GM23248 (cell line): ENCODE data around the gene ALG14.

Experiments used
- EZH2 ChIP-seq: fragments of 200-600 bp; sonication (generic); IDR thresholded peaks from 2 replicates; pipeline ENCODE4 v1.6.1; 2018; ENCODE audit warnings: antibody characterized with exemption, mild to moderate bottlenecking; ENCODE audit not compliant: insufficient read depth, poor library complexity, severe bottlenecking
- EZH2phosphoT487 ChIP-seq: fragments of 200-600 bp; sonication (generic); IDR thresholded peaks from 2 replicates; pipeline ENCODE4 v1.6.1; 2018; ENCODE audit warnings: antibody characterized with exemption, moderate library complexity, mild to moderate bottlenecking, low read depth; ENCODE audit not compliant: insufficient read depth

- TF ChIP-seq EZH2 (no peak), EZH2phosphoT487 (no peak)
Measured at GRCh38 chr1:94935476-94935875, 137.3 kb downstream of the ALG14 start.
